Fibroblast of pulmonary artery (primary cell): Measurements from ENCODE around the gene CNTNAP2.
"Not testable (repeated sequence)": the region's sequence is repeated elsewhere in the genome, so short reads cannot be mapped to it uniquely, and the experiment has no call there.

Source experiments
- DNase-seq: peaks from one replicate; pipeline ENCODE4 v3.0.0-alpha.2; 2010; ENCODE audit warnings: low read depth
- H3K4me3 ChIP-seq: replicated peaks from 2 replicates; pipeline ENCODE4 v1.5.1; 2011; ENCODE audit warnings: low read depth, mild to moderate bottlenecking, control low read depth, low read length, moderate library complexity
- TF ChIP-seq, protein P1 (sequence below): IDR thresholded peaks from 2 replicates; pipeline ENCODE4 v1.5.1; 2011; ENCODE audit warnings: mild to moderate bottlenecking, control low read depth, low read length, inconsistent platforms; ENCODE audit errors: missing control alignments

CNTNAP2 gene

GRCh38 chr7:148458263-148458662 is 2341.7 kb downstream of the CNTNAP2 start:
- no peak for DNase-seq
- TF ChIP-seq, protein P1, sequence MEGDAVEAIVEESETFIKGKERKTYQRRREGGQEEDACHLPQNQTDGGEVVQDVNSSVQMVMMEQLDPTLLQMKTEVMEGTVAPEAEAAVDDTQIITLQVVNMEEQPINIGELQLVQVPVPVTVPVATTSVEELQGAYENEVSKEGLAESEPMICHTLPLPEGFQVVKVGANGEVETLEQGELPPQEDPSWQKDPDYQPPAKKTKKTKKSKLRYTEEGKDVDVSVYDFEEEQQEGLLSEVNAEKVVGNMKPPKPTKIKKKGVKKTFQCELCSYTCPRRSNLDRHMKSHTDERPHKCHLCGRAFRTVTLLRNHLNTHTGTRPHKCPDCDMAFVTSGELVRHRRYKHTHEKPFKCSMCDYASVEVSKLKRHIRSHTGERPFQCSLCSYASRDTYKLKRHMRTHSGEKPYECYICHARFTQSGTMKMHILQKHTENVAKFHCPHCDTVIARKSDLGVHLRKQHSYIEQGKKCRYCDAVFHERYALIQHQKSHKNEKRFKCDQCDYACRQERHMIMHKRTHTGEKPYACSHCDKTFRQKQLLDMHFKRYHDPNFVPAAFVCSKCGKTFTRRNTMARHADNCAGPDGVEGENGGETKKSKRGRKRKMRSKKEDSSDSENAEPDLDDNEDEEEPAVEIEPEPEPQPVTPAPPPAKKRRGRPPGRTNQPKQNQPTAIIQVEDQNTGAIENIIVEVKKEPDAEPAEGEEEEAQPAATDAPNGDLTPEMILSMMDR = no peak
- H3K4me3 ChIP-seq = no peak overlapping the region

GRCh38 chr7:148461392-148462179 is 2345.0 kb downstream of the CNTNAP2 start:
- DNase-seq = no peak
- TF ChIP-seq, protein P1 = no peak
- no peak overlapping the region for H3K4me3 ChIP-seq

DNA sequence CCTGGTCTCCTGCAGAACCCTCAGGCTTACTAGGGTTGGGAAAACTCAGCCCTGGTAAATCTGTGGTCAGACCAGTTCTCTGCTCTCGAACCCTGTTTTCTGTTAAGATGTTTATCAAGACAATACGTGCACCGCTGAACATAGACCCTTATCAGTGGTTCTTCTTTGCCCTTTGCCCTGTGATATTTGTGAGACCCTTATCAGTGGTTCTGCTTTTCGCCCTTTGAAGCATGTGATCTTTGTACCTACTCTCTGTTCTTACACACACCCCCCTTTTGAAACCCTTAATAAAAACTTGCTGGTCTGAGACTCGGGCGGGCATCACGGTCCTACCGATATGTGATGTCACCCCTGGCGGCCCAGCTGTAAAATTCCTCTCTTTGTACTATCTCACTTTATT is 2346.2 kb downstream of the CNTNAP2 start:
- not testable (repeated sequence) for H3K4me3 ChIP-seq, DNase-seq

- DNase-seq = no peak
- TF ChIP-seq, protein P1 = no peak
- no peak overlapping the region for H3K4me3 ChIP-seq
These were observed 2346.6 kb downstream of the CNTNAP2 start for GRCh38 chr7:148463210-148463609.

DNA sequence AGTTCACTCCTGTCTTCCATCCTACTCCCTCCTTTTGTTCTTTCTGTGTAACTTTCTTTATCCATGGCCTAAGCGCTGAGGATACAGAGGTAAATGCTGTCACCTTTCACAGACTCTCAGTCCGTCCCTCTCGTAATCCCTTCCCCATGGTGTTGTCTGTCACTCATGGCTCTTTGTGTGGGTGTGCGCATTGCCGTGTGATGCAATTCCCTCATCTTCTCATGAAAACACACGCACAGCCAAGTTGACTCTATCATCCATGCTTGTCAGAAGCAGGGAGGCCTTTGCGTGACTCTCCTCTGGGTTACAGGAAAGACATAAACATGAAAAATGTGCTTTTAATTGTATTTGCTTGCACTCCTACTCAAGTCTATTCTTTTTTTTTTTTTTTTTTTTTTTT is 2348.3 kb downstream of the CNTNAP2 start:
- TF ChIP-seq, protein P1 = no peak
- DNase-seq = no peak
- no peak overlapping the region for H3K4me3 ChIP-seq

DNA sequence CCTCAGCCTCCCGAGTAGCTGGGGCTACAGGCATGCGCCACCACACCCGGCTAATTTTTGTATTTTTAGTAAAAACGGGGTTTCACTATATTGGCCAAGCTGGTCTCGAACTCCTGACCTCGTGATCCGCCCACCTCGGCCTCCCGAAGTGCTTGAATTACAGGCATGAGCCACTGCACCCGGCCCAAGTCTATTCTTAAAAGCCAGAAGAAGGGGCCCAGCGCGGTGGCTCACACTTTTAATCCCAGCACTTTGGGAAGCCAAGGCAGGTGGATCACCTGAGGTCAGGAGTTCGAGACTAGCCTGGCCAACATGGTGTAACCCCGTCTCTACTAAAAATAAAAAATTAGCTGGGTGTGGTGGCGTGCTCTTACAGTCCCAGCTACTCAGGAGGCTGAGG is 2348.8 kb downstream of the CNTNAP2 start:
- not testable (repeated sequence) for DNase-seq, H3K4me3 ChIP-seq

DNA sequence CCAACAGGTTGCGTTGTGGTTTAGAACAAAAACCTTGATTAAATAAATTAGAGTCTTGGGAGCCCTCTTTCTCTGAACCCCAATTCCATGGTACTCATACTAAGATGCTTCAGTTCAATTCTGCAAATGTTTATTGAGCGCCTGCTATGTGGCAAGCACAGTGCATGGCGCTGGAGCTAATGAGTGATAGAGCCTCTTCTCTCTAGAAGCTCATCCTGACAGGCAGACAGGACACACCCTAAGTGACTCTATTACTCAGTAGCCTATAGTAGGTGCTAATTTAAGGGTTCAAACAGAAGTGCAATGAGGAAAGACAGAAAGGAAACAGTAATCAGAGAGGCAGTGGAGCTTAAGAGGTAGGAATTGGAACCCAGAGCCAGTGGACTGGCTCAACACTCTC is 2349.5 kb downstream of the CNTNAP2 start:
- H3K4me3 ChIP-seq = no peak overlapping the region
- no peak for DNase-seq
- TF ChIP-seq, protein P1 = no peak

DNA sequence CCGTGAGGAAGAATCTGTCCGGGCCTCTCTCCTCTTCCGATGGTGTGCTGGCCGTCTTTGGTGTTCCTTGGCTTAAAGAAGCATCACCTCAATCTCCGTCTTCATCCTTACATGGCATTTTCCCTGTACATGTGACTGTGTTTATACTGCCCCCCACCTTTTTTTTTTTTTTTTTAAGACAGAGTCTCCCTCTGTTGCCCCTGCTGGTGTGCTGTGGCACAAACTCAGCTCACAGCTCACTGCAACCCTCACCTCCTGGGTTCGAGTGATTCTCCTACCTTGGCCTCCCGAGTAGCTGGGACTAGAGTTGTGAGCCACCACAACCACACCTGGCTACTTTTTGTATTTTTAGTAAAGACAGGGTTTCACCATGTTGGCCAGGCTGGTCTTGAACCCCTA is 2352.1 kb downstream of the CNTNAP2 start:
- TF ChIP-seq, protein P1 = no peak
- no peak overlapping the region for H3K4me3 ChIP-seq
- no peak for DNase-seq
